H1 (cell line): ENCODE measurements around the gene C1orf87. TPM values are rescaled to one million over a fixed set of nuclear protein-coding genes. Genes with fewer than 3 reads are reported as not detected.

Experiments
- CEBPB ChIP-seq: IDR thresholded peaks from 2 replicates; pipeline ENCODE4 v1.6.1; 2012; ENCODE audit warnings: low read depth, low read length
- RXRA ChIP-seq: IDR thresholded peaks from 2 replicates; pipeline ENCODE4 v1.6.1; 2011; ENCODE audit warnings: low read depth, mild to moderate bottlenecking, low read length, moderate library complexity; ENCODE audit not compliant: insufficient read depth
- TBP ChIP-seq: IDR thresholded peaks from 2 replicates; pipeline ENCODE4 v1.6.1; 2011; ENCODE audit warnings: low read depth, low read length, improper control_type of control experiment
- polyA plus RNA-seq, 7 experiments: library from polyadenylated mRNA; depleted of rRNA in 3 of 7; stranded (reverse) in 5 of 7; unstranded in 2 of 7; fragments of >200 nt in 5 of 7; fragments of 200-250 nt in 2 of 7; gene quantifications; 1 replicate in 5 of 7; 2 replicates in 1 of 7; 4 replicates in 1 of 7; pipeline versions ENCODE4 v1.2.1 to v1.2.3, GENCODE V29; 2011 to 2013; ENCODE audit warnings: missing spikeins in 2 of 7, mixed read lengths in 2 of 7
- total RNA-seq: library from RNA; stranded (reverse); fragmentation: NEBNext Ultra II Directional; extraction: Animal tissue kit (Norgen Biotek cat#: 25700); gene quantifications from 2 replicates; pipeline ENCODE4 v1.2.1, GENCODE V29; 2021

Gene C1orf87
- total and polyA plus RNA-seq, 2 of the 8 experiments (the other 6 are each of a cell fraction or from before 2014, with no cell fraction given): 0.41 TPM; not detected in 1

GRCh38 chr1:59967141-59967697 is 106.4 kb downstream of the C1orf87 start (continued):
- TF ChIP-seq TBP: no peak
- TF ChIP-seq CEBPB: no peak
- no peak for TF ChIP-seq RXRA
